ENCODE data around the gene TFF1.
A peak's percentile ranks its signal among the peaks of the same experiment; 100 is the strongest.

TFF1 gene

DNA sequence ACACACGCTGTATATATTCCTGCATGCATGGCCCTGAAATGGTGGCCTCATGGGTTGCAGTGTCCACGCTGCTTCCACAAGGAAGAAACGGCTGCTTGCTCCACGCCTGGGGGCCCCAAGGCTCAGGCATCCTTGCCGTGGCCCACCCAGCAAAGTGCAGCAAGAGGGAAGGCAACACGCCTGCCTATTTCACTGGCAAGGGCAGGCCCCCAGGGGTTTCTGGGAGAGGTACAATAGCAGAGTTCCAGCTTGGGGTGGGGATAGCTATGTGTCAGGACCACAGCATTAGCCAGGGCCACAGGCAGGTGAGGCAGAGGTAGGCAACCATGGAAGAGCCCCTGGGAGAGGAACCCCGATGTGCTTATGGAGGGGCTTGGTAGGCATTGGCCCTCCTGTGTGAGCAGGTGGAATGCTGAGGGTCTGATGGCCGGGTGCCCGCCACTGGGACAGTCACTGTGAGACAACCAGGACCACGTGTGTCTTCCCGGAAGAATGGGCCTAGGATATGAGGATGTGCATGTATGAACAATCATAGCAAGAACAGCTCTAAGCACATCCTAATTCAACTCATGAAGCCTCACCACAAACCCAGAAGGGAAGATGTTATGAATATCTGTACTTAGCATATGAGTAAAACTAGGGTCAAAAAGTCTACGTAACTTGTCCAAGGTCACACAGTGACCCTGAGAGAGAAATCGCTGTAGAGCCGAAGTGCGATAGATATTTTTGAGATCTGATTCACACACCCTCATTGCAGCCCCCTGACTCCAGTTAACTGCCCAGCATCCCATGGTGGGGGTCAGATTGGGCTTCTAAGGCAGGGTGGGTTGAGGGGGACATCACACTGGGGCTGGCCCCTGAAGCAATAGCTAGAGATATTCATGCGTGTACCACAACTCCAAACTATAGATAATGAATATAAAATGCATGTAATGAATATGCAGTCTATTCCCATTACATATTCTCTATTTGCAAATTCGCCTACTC lies 27.3 kb downstream of the TFF1 start:
- no peak overlapping the region for H3K27ac ChIP-seq

DNA sequence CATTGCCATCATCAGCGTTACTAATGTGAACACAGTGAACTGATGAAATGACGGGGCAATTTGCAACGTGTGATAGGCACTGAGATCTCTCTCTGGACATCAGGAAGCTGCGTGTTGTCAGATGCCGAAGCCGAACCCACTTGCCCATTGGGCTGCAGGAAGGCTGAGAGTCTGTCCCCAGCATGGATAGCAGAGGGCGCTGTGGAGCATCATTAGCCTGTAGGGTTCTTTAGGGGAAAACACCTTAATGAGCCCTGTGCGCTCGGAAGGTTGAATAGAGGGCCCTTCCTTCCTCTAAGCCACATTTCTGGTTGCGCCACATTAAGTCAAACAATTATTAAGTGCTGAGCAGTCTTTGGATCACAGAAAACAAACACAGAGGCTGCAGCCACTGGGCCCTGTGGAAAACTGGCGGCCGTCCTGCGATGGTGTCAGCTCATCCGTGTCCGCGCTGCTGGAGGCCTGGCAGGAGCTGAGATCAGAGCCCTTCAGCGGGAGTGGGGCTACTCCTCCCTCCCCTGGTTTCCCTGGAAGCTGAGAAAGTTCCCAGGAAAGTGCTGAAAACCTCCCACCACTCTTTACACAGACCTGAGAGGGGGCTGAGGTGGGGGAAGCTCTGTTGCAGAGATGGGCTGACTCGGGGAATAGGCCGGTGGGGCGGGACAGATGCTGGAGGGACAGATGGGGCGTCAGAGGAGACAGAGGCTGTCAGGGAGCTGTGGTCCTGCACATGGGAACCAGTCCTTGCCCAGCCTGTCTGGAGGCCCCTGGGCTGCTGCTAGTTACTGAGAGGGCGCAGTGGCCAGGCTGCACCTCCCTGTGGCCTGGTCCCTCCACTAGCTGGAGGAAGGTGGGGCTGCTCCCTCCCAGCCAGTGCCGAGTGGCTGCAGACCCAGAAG lies 28.3 kb downstream of the TFF1 start:
- DNase-seq: peak; percentile 88
- TF ChIP-seq, protein P1, sequence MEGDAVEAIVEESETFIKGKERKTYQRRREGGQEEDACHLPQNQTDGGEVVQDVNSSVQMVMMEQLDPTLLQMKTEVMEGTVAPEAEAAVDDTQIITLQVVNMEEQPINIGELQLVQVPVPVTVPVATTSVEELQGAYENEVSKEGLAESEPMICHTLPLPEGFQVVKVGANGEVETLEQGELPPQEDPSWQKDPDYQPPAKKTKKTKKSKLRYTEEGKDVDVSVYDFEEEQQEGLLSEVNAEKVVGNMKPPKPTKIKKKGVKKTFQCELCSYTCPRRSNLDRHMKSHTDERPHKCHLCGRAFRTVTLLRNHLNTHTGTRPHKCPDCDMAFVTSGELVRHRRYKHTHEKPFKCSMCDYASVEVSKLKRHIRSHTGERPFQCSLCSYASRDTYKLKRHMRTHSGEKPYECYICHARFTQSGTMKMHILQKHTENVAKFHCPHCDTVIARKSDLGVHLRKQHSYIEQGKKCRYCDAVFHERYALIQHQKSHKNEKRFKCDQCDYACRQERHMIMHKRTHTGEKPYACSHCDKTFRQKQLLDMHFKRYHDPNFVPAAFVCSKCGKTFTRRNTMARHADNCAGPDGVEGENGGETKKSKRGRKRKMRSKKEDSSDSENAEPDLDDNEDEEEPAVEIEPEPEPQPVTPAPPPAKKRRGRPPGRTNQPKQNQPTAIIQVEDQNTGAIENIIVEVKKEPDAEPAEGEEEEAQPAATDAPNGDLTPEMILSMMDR (IDR thresholded peaks at IDR 0.05; ENCODE audit: low read depth, low read length): peak; percentile 95
- no peaks in the 10 kb centered on the region for H3K27me3 ChIP-seq (ENCODE audit: insufficient read depth, low read depth, severe bottlenecking)
- no peaks in the 10 kb centered on the region for H3K9me3 ChIP-seq (ENCODE audit: severe bottlenecking)
- no peaks in the 10 kb centered on the region for H3K36me3 ChIP-seq
- no peak overlapping the region for H3K27ac ChIP-seq
- no peak overlapping the region for H3K4me3 ChIP-seq (ENCODE audit: low read depth, low read length)

More for the DNA sequence above, 27.3 kb downstream of the TFF1 start:
- no peak overlapping the region for H3K4me3 ChIP-seq (ENCODE audit: low read depth, low read length)
- H3K36me3 ChIP-seq: no peaks in the 10 kb centered on the region
- DNase-seq: no peak
- H3K9me3 ChIP-seq (ENCODE audit: severe bottlenecking): no peaks in the 10 kb centered on the region
- H3K27me3 ChIP-seq (ENCODE audit: insufficient read depth, low read depth, severe bottlenecking): no peaks in the 10 kb centered on the region
- TF ChIP-seq, protein P1 (IDR thresholded peaks at IDR 0.05; ENCODE audit: low read depth, low read length): no peak

DNA sequence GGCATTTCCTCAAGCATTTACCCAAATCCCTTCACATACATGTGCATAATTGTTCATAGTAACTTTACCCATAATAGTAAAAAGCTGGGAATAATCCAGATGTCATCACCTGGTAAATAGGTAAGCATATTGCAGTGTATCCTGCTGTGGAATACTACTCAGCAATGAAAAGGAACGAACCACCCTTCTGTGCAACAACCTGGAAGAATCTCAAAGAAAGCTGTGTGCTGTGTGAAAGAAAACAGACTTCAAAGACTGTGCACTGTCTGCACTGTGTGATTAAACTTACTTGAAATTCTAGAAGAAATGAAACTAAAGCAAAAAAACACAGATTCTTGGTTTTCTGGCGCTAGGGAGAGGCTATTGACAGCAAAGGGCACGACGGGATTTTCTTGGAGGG lies 29.1 kb downstream of the TFF1 start:
- H3K9me3 ChIP-seq (ENCODE audit: severe bottlenecking): no peaks in the 10 kb centered on the region
- H3K4me3 ChIP-seq (ENCODE audit: low read depth, low read length): no peak overlapping the region
- no peak overlapping the region for H3K27ac ChIP-seq
- TF ChIP-seq, protein P1 (IDR thresholded peaks at IDR 0.05; ENCODE audit: low read depth, low read length): no peak
- no peak for DNase-seq
- H3K36me3 ChIP-seq: no peaks in the 10 kb centered on the region
- no peaks in the 10 kb centered on the region for H3K27me3 ChIP-seq (ENCODE audit: insufficient read depth, low read depth, severe bottlenecking)

DNA sequence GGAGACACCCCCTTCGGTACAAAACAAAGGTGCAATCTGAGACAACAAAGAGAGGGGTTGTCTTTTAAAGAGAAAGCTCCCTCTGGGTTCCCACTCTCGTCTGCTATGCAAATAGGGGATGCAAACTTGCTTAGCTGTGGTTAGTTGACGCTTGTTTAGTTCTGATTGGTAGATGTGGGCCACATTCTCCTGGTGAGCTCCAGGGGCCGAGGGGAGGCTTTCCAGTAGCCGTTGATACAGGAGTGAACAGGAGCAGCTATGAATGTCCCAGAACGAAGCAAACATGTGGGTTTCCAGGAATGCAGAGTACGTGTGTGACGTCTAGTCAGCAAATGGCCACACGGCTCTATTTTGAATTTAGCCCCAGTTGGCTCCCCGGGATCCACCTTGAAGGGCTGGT lies 30.3 kb downstream of the TFF1 start:
- DNase-seq: no peak
- no peak overlapping the region for H3K4me3 ChIP-seq (ENCODE audit: low read depth, low read length)
- H3K36me3 ChIP-seq: no peaks in the 10 kb centered on the region
- no peaks in the 10 kb centered on the region for H3K9me3 ChIP-seq (ENCODE audit: severe bottlenecking)
- TF ChIP-seq, protein P1 (IDR thresholded peaks at IDR 0.05; ENCODE audit: low read depth, low read length): no peak
- no peak overlapping the region for H3K27ac ChIP-seq
- no peaks in the 10 kb centered on the region for H3K27me3 ChIP-seq (ENCODE audit: insufficient read depth, low read depth, severe bottlenecking)

DNA sequence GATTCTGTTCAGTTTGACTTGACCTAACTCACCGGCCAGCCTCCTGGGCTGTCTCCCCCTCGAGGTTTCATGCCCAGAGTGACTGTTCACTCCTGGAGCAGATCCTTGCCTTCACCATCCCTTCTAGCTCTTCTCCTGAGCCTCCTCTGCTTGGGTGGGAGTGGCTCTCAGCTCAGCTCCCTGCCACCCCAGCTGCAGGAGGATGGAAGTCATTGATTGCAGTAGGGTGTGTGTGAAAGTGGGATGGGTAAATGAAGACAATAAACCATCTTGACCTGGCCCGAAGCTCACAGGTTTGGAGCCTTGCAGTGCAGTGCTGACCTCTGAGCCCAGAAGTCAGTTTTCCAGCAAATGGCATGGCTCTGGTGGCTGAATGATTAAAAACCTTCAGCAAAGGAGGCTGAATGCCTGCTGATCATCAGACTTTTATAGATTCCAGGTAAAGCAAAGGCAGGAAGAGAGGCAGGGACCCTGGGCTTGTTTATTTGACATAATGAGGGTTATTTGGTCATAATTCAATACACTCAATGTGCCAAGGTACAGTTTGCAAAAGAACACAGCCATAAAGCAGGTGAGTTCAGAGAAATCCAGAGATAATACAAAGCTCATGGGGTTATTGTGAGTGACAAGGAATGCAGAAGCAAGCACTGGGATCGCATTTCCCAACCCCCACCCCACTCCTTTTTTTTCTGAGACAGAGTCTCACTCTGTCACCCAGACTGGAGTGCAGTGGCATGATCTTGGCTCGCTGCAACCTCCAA lies 33.6 kb downstream of the TFF1 start:
- TF ChIP-seq, protein P1 (IDR thresholded peaks at IDR 0.05; ENCODE audit: low read depth, low read length): no peak
- H3K27me3 ChIP-seq (ENCODE audit: insufficient read depth, low read depth, severe bottlenecking): no peaks in the 10 kb centered on the region

More for the DNA sequence above, 33.6 kb downstream of the TFF1 start:
- no peaks in the 10 kb centered on the region for H3K36me3 ChIP-seq
- no peak overlapping the region for H3K4me3 ChIP-seq (ENCODE audit: low read depth, low read length)
- H3K9me3 ChIP-seq (ENCODE audit: severe bottlenecking): peaks cover 5% of the 10 kb centered on the region
- DNase-seq: no peak
- H3K27ac ChIP-seq: no peak overlapping the region

Data from WERI-Rb-1 (cell line).